H1 (cell line): ENCODE results near the gene ZMYM4. TPM values are rescaled to one million over a fixed set of nuclear protein-coding genes. Genes with fewer than 3 reads are reported as not detected.

Experiments used
- TBP ChIP-seq: IDR thresholded peaks from 2 replicates; pipeline ENCODE4 v1.6.1; 2011; ENCODE audit warnings: low read depth, low read length, improper control_type of control experiment
- polyA plus RNA-seq, 7 experiments: library from polyadenylated mRNA; depleted of rRNA in 3 of 7; stranded (reverse) in 5 of 7; unstranded in 2 of 7; fragments of >200 nt in 5 of 7; fragments of 200-250 nt in 2 of 7; gene quantifications; 1 replicate in 5 of 7; 2 replicates in 1 of 7; 4 replicates in 1 of 7; pipeline versions ENCODE4 v1.2.1 to v1.2.3, GENCODE V29; 2011 to 2013; ENCODE audit warnings: missing spikeins in 2 of 7, mixed read lengths in 2 of 7
- total RNA-seq: library from RNA; stranded (reverse); fragmentation: NEBNext Ultra II Directional; extraction: Animal tissue kit (Norgen Biotek cat#: 25700); gene quantifications from 2 replicates; pipeline ENCODE4 v1.2.1, GENCODE V29; 2021
- TF ChIP-seq, protein P1 (sequence below): fragments of 300-600 bp; sonication (generic); IDR thresholded peaks from 2 replicates; pipeline ENCODE4 v1.7.1; 2012; ENCODE audit warnings: low read length, moderate library complexity, mild to moderate bottlenecking, inconsistent platforms; ENCODE audit not compliant: insufficient replicate concordance

The ZMYM4 gene
- total and polyA plus RNA-seq, 2 of the 8 experiments (the other 6 are each of a cell fraction or from before 2014, with no cell fraction given) = 16.7 to 81.3 TPM

DNA sequence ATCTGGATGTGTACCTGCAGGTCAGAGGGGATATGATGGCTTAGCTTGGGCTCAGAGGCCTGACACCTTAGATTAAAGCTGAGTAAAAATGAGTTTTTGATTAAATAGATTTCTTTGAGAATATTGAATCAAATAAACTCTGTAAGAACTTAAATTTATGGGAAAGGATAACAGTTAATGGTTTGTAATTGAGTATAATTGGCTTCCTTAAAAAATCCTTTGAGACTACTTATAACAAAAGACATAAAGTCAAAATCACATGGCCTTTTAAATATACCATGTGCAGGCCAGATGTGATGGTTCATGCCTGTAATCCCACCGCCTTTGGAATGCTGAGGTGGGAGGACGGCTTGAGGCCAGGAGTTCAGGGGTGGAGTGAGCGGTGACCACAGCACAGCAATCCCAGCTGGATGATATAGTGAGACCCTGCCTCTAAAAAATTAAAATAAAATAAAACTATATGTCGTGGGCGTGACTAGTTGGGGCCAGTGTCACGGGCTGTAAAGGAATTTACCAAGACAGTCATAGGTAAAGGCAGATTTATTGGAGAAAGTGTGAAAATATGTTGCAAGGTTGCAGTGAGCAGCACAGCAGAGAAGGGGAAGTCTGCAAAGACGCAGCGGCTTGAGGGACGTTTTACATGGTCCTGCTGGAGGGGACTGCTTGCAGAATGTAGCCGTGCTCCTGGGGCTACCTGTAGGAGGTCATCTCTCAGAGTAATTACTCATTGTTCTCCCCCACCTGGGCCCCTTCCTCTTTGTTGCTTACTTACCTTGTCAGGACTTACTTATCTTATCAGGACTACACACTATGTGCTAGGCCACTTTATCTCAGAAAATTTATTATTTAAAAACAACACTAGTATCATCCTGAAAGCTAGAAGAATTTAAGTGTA is 122.3 kb downstream of the ZMYM4 start (continued):
- TF ChIP-seq, protein P1, sequence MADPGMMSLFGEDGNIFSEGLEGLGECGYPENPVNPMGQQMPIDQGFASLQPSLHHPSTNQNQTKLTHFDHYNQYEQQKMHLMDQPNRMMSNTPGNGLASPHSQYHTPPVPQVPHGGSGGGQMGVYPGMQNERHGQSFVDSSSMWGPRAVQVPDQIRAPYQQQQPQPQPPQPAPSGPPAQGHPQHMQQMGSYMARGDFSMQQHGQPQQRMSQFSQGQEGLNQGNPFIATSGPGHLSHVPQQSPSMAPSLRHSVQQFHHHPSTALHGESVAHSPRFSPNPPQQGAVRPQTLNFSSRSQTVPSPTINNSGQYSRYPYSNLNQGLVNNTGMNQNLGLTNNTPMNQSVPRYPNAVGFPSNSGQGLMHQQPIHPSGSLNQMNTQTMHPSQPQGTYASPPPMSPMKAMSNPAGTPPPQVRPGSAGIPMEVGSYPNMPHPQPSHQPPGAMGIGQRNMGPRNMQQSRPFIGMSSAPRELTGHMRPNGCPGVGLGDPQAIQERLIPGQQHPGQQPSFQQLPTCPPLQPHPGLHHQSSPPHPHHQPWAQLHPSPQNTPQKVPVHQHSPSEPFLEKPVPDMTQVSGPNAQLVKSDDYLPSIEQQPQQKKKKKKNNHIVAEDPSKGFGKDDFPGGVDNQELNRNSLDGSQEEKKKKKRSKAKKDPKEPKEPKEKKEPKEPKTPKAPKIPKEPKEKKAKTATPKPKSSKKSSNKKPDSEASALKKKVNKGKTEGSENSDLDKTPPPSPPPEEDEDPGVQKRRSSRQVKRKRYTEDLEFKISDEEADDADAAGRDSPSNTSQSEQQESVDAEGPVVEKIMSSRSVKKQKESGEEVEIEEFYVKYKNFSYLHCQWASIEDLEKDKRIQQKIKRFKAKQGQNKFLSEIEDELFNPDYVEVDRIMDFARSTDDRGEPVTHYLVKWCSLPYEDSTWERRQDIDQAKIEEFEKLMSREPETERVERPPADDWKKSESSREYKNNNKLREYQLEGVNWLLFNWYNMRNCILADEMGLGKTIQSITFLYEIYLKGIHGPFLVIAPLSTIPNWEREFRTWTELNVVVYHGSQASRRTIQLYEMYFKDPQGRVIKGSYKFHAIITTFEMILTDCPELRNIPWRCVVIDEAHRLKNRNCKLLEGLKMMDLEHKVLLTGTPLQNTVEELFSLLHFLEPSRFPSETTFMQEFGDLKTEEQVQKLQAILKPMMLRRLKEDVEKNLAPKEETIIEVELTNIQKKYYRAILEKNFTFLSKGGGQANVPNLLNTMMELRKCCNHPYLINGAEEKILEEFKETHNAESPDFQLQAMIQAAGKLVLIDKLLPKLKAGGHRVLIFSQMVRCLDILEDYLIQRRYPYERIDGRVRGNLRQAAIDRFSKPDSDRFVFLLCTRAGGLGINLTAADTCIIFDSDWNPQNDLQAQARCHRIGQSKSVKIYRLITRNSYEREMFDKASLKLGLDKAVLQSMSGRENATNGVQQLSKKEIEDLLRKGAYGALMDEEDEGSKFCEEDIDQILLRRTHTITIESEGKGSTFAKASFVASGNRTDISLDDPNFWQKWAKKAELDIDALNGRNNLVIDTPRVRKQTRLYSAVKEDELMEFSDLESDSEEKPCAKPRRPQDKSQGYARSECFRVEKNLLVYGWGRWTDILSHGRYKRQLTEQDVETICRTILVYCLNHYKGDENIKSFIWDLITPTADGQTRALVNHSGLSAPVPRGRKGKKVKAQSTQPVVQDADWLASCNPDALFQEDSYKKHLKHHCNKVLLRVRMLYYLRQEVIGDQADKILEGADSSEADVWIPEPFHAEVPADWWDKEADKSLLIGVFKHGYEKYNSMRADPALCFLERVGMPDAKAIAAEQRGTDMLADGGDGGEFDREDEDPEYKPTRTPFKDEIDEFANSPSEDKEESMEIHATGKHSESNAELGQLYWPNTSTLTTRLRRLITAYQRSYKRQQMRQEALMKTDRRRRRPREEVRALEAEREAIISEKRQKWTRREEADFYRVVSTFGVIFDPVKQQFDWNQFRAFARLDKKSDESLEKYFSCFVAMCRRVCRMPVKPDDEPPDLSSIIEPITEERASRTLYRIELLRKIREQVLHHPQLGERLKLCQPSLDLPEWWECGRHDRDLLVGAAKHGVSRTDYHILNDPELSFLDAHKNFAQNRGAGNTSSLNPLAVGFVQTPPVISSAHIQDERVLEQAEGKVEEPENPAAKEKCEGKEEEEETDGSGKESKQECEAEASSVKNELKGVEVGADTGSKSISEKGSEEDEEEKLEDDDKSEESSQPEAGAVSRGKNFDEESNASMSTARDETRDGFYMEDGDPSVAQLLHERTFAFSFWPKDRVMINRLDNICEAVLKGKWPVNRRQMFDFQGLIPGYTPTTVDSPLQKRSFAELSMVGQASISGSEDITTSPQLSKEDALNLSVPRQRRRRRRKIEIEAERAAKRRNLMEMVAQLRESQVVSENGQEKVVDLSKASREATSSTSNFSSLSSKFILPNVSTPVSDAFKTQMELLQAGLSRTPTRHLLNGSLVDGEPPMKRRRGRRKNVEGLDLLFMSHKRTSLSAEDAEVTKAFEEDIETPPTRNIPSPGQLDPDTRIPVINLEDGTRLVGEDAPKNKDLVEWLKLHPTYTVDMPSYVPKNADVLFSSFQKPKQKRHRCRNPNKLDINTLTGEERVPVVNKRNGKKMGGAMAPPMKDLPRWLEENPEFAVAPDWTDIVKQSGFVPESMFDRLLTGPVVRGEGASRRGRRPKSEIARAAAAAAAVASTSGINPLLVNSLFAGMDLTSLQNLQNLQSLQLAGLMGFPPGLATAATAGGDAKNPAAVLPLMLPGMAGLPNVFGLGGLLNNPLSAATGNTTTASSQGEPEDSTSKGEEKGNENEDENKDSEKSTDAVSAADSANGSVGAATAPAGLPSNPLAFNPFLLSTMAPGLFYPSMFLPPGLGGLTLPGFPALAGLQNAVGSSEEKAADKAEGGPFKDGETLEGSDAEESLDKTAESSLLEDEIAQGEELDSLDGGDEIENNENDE = peak; percentile 60
- peak; percentile 56 for TF ChIP-seq TBP
